ENCODE results near the gene GJB4. TPM values are rescaled to one million over a fixed set of nuclear protein-coding genes. Genes with fewer than 3 reads are reported as not detected.

Gene GJB4
- total RNA-seq, 1 experiment from 2014 or later = not detected

DNA sequence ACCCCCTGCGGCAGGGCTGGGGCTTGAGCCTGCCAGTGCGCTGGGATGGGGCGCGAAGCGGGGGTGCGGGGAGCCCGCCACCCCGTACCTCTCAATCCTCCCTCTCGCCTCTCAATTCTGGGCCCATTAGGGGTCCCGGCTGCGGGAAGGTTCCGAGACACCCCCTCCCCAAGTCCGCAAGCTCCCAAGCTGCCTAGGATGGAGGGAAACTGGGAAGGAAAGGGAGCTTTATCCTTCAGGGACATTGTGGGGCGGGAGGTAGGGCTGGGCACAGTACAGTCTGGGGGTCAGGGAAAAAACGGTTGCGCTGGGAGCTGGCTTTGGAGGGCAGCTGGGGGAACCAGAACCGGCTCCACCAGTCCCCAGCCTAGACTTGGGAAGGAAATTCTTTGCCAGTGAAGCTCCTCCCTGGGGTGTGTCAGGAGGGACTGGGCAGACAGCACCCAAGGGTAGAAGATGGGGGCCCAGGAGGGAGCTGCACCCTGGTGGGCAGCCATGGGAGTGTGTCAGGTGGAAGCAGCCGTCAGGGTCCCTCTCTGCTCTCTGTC lies 22.4 kb downstream of the GJB4 start:
- POLR2A ChIA-PET = no interaction called here
- Histone ChIP-seq H3K36me3 (ENCODE audit: control insufficient read depth, insufficient read depth, low read length) (no peaks in the 10 kb centered on the region), H3K4me1 (peaks cover 5% of the 10 kb centered on the region; the same call in 1 of the 2 replicates), H3K4me3 (ENCODE audit: low read depth, low read length) (peak overlapping the region; percentile 43), H3K9me3 (no peaks in the 10 kb centered on the region), H3K27me3 (replicated peaks; ENCODE audit: control insufficient read depth, insufficient read depth, low read length) (no peaks in the 10 kb centered on the region)
- DNase-seq = peak in 1 of 2 experiments; percentile 18
- Mint-ChIP-seq H3K9me3 (ENCODE audit: unreplicated experiment) (no peaks in the 10 kb centered on the region), H3K4me3 (ENCODE audit: unreplicated experiment) (peak overlapping the region; percentile 48), H3K36me3 (ENCODE audit: insufficient read depth, unreplicated experiment) (no peaks in the 10 kb centered on the region), H3K27me3 (ENCODE audit: insufficient read depth, unreplicated experiment) (peaks cover 3% of the 10 kb centered on the region), H3K4me1 (ENCODE audit: low read depth, unreplicated experiment) (peaks cover 6% of the 10 kb centered on the region), H3K27ac (ENCODE audit: unreplicated experiment) (no peak overlapping the region)
- TF ChIP-seq, protein P1, sequence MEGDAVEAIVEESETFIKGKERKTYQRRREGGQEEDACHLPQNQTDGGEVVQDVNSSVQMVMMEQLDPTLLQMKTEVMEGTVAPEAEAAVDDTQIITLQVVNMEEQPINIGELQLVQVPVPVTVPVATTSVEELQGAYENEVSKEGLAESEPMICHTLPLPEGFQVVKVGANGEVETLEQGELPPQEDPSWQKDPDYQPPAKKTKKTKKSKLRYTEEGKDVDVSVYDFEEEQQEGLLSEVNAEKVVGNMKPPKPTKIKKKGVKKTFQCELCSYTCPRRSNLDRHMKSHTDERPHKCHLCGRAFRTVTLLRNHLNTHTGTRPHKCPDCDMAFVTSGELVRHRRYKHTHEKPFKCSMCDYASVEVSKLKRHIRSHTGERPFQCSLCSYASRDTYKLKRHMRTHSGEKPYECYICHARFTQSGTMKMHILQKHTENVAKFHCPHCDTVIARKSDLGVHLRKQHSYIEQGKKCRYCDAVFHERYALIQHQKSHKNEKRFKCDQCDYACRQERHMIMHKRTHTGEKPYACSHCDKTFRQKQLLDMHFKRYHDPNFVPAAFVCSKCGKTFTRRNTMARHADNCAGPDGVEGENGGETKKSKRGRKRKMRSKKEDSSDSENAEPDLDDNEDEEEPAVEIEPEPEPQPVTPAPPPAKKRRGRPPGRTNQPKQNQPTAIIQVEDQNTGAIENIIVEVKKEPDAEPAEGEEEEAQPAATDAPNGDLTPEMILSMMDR (IDR thresholded peaks at IDR 0.05; ENCODE audit: insufficient read depth in 1 of 2, low read depth in 1 of 2, low read length in 1 of 2, severe bottlenecking in 1 of 2, unreplicated experiment in 1 of 2) = no peak
- intact Hi-C loops (cut with micrococcal nuclease; ENCODE audit: unreplicated experiment) = no loop called here
- no TSS peak for BruUV-seq (replicated peaks)
- CTCF ChIA-PET = interaction anchor here (0.7 to 1.1 kb wide), 2 partner anchors 39 to 928 kb away, joined by 3 to 8 read pairs; no protein-coding TSS in a partner anchor

DNA sequence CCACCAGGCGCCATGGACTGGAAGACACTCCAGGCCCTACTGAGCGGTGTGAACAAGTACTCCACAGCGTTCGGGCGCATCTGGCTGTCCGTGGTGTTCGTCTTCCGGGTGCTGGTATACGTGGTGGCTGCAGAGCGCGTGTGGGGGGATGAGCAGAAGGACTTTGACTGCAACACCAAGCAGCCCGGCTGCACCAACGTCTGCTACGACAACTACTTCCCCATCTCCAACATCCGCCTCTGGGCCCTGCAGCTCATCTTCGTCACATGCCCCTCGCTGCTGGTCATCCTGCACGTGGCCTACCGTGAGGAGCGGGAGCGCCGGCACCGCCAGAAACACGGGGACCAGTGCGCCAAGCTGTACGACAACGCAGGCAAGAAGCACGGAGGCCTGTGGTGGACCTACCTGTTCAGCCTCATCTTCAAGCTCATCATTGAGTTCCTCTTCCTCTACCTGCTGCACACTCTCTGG lies 25.2 kb downstream of the GJB4 start:
- H3K36me3 Mint-ChIP-seq (ENCODE audit: insufficient read depth, unreplicated experiment) = no peaks in the 10 kb centered on the region
- H3K9me3 Mint-ChIP-seq (ENCODE audit: unreplicated experiment) = no peaks in the 10 kb centered on the region
- intact Hi-C loops (cut with micrococcal nuclease; ENCODE audit: unreplicated experiment) = no loop called here
- no peaks in the 10 kb centered on the region for H3K9me3 ChIP-seq
- peaks cover 6% of the 10 kb centered on the region for H3K4me1 Mint-ChIP-seq (ENCODE audit: low read depth, unreplicated experiment)
- H3K36me3 ChIP-seq (ENCODE audit: control insufficient read depth, insufficient read depth, low read length) = no peaks in the 10 kb centered on the region
- BruUV-seq (replicated peaks) = no TSS peak
- ChIA-PET CTCF (no interaction called here), POLR2A (no interaction called here)
- no peak overlapping the region for H3K27ac Mint-ChIP-seq (ENCODE audit: unreplicated experiment)
- no peak overlapping the region for H3K4me3 Mint-ChIP-seq (ENCODE audit: unreplicated experiment)
- peaks cover 5% of the 10 kb centered on the region; the same call in 1 of the 2 replicates for H3K4me1 ChIP-seq
- no peak for DNase-seq
- no peaks in the 10 kb centered on the region for H3K27me3 Mint-ChIP-seq (ENCODE audit: insufficient read depth, unreplicated experiment)
- H3K4me3 ChIP-seq (ENCODE audit: low read depth, low read length) = no peak overlapping the region
- TF ChIP-seq, protein P1 (IDR thresholded peaks at IDR 0.05; ENCODE audit: insufficient read depth in 1 of 2, low read depth in 1 of 2, low read length in 1 of 2, severe bottlenecking in 1 of 2, unreplicated experiment in 1 of 2) = no peak
- no peaks in the 10 kb centered on the region for H3K27me3 ChIP-seq (replicated peaks; ENCODE audit: control insufficient read depth, insufficient read depth, low read length)

DNA sequence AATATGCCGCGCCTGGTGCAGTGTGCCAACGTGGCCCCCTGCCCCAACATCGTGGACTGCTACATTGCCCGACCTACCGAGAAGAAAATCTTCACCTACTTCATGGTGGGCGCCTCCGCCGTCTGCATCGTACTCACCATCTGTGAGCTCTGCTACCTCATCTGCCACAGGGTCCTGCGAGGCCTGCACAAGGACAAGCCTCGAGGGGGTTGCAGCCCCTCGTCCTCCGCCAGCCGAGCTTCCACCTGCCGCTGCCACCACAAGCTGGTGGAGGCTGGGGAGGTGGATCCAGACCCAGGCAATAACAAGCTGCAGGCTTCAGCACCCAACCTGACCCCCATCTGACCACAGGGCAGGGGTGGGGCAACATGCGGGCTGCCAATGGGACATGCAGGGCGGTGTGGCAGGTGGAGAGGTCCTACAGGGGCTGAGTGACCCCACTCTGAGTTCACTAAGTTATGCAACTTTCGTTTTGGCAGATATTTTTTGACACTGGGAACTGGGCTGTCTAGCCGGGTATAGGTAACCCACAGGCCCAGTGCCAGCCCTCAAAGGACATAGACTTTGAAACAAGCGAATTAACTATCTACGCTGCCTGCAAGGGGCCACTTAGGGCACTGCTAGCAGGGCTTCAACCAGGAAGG lies 25.8 kb downstream of the GJB4 start:
- no peaks in the 10 kb centered on the region for H3K36me3 Mint-ChIP-seq (ENCODE audit: insufficient read depth, unreplicated experiment)
- no peak for DNase-seq
- no peaks in the 10 kb centered on the region for H3K9me3 Mint-ChIP-seq (ENCODE audit: unreplicated experiment)
- H3K9me3 ChIP-seq = no peaks in the 10 kb centered on the region
- ChIA-PET CTCF (no interaction called here), POLR2A (no interaction called here)
- peaks cover 5% of the 10 kb centered on the region; the same call in 1 of the 2 replicates for H3K4me1 ChIP-seq
- H3K4me3 Mint-ChIP-seq (ENCODE audit: unreplicated experiment) = no peak overlapping the region
- intact Hi-C loops (cut with micrococcal nuclease; ENCODE audit: unreplicated experiment) = no loop called here
- H3K27me3 ChIP-seq (replicated peaks; ENCODE audit: control insufficient read depth, insufficient read depth, low read length) = no peaks in the 10 kb centered on the region
- H3K27me3 Mint-ChIP-seq (ENCODE audit: insufficient read depth, unreplicated experiment) = no peaks in the 10 kb centered on the region
- H3K4me3 ChIP-seq (ENCODE audit: low read depth, low read length) = no peak overlapping the region
- no peak overlapping the region for H3K27ac Mint-ChIP-seq (ENCODE audit: unreplicated experiment)
- TF ChIP-seq, protein P1 (IDR thresholded peaks at IDR 0.05; ENCODE audit: insufficient read depth in 1 of 2, low read depth in 1 of 2, low read length in 1 of 2, severe bottlenecking in 1 of 2, unreplicated experiment in 1 of 2) = no peak
- no peaks in the 10 kb centered on the region for H3K36me3 ChIP-seq (ENCODE audit: control insufficient read depth, insufficient read depth, low read length)
- peaks cover 6% of the 10 kb centered on the region for H3K4me1 Mint-ChIP-seq (ENCODE audit: low read depth, unreplicated experiment)
- BruUV-seq (replicated peaks) = no TSS peak

All from Caco-2 (cell line).